ENCODE results near the gene CCDC69. TPM values are rescaled to one million over a fixed set of nuclear protein-coding genes. Genes with fewer than 3 reads are reported as not detected.

CCDC69 gene
- total RNA-seq, 1 experiment from 2014 or later = 241 TPM

DNA sequence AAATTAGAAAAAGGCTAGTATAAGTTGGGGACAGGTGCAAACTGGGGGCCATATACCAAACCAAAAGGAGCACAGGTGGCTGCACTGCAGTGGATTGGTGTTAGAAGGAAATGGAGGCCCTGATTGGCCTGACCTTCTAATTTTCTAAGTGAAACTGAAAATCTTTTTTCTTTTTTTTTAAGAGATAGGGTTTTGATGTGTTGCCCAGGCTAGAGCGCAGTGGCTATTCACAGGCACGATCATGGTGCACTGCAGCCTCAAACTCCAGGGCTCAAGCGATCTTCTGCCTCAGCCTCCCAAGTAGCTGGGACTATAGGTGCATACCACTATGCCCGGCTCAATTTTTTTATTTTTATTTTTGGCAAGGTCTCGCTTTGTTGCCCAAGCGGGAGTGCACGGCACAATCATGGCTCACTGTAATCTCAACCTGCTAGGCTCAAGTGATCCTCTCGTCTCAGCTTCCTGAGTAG lies 9.8 kb upstream of the CCDC69 start:
- H3K79me2 ChIP-seq (ENCODE audit: low read length) = no peaks in the 10 kb centered on the region
- H3K36me3 ChIP-seq (ENCODE audit: insufficient read depth, low read length) = no peaks in the 10 kb centered on the region
- no peak overlapping the region for H2AFZ ChIP-seq (ENCODE audit: low read length)
- H3K4me3 ChIP-seq (ENCODE audit: low read length) = peak overlapping the region; percentile 27
- H3K4me1 ChIP-seq (ENCODE audit: low read length) = peaks cover 65% of the 10 kb centered on the region
- H3K4me2 ChIP-seq (ENCODE audit: low read depth, low read length, poor library complexity, severe bottlenecking) = peak overlapping the region; percentile 64
- peak overlapping the region; percentile 98 for H3K27ac ChIP-seq (ENCODE audit: low read length)
- no peaks in the 10 kb centered on the region for H3K9me2 ChIP-seq (replicated peaks; ENCODE audit: insufficient read depth, low read length)
- peak; percentile 86 for DNase-seq
- H3K9me3 ChIP-seq (ENCODE audit: low read length) = no peaks in the 10 kb centered on the region
- H3K9ac ChIP-seq (ENCODE audit: low read length) = peak overlapping the region; percentile 50
- H4K20me1 ChIP-seq (ENCODE audit: insufficient read depth, low read depth, low read length) = no peaks in the 10 kb centered on the region
- no peaks in the 10 kb centered on the region for H3K27me3 ChIP-seq (ENCODE audit: low read length)

DNA sequence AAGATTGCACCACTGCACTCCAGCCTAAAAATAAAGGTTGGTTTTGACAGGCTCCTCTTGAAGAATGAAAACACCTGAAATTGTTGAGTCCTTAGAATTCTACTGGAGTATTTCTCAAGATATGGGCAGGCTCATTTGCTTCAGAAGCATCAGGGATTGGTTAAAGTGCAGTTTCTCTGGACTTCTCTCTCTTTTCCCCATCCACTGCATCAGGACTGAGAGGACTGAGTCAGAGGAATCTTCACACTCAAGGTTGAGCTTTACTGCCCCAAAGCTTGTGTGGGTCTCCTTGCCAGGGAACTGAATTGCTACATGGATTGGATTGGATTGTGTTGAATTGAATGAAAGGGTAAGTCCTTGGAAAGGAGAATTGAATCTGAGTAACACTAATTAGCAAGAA lies 7.5 kb upstream of the CCDC69 start:
- Histone ChIP-seq H3K27me3 (ENCODE audit: low read length) (no peaks in the 10 kb centered on the region), H3K79me2 (ENCODE audit: low read length) (no peaks in the 10 kb centered on the region), H3K9me3 (ENCODE audit: low read length) (no peaks in the 10 kb centered on the region), H3K4me2 (ENCODE audit: low read depth, low read length, poor library complexity, severe bottlenecking) (no peak overlapping the region), H3K9me2 (replicated peaks; ENCODE audit: insufficient read depth, low read length) (no peaks in the 10 kb centered on the region), H3K9ac (ENCODE audit: low read length) (0 out of 2 replicates have a peak overlapping the region, but pooled peaks have one; percentile 5), H2AFZ (ENCODE audit: low read length) (no peak overlapping the region), H3K36me3 (ENCODE audit: insufficient read depth, low read length) (no peaks in the 10 kb centered on the region), H3K27ac (ENCODE audit: low read length) (peak overlapping the region; percentile 98), H4K20me1 (ENCODE audit: insufficient read depth, low read depth, low read length) (no peaks in the 10 kb centered on the region), H3K4me1 (ENCODE audit: low read length) (peaks cover 48% of the 10 kb centered on the region), H3K4me3 (ENCODE audit: low read length) (no peak overlapping the region)
- no peak for DNase-seq

DNA sequence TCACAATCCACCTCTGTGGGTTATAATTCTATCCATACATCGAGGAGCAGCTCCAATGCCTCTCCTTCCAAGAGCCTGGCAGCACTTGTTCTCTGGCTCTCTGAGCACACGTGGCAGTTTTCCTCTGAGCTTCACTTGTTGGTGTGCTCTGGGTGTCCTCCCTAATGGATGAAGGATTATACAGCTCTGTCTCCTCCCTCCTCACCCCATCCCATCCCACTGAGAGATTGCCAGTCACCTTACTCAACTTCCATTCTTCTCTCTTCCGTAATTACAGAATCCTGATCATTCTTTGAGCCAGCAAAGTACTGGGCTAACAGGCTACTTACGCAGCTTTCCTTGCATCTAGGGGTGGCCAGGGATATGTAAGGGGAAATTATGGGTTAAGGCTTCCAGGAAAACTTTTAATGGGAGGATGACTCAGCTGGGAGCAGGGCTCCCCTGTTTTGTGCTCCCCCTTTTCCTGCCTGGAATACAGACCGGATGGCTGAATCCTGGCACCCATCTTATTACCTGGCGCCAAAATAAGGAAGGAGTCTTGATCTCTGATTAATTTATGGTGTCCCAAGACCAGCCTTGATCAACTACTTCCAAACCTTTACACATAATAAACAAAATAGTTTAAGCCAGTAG lies 6.3 kb upstream of the CCDC69 start:
- H2AFZ ChIP-seq (ENCODE audit: low read length) = no peak overlapping the region
- H3K4me1 ChIP-seq (ENCODE audit: low read length) = peaks cover 52% of the 10 kb centered on the region
- 0 out of 2 replicates have a peak overlapping the region, but pooled peaks have one; percentile 23 for H3K27ac ChIP-seq (ENCODE audit: low read length)
- no peaks in the 10 kb centered on the region for H3K79me2 ChIP-seq (ENCODE audit: low read length)
- no peaks in the 10 kb centered on the region for H3K9me3 ChIP-seq (ENCODE audit: low read length)
- no peak overlapping the region for H3K4me3 ChIP-seq (ENCODE audit: low read length)
- no peaks in the 10 kb centered on the region for H3K9me2 ChIP-seq (replicated peaks; ENCODE audit: insufficient read depth, low read length)
- H3K9ac ChIP-seq (ENCODE audit: low read length) = no peak overlapping the region
- no peaks in the 10 kb centered on the region for H4K20me1 ChIP-seq (ENCODE audit: insufficient read depth, low read depth, low read length)
- no peak for DNase-seq
- H3K27me3 ChIP-seq (ENCODE audit: low read length) = no peaks in the 10 kb centered on the region
- no peaks in the 10 kb centered on the region for H3K36me3 ChIP-seq (ENCODE audit: insufficient read depth, low read length)
- H3K4me2 ChIP-seq (ENCODE audit: low read depth, low read length, poor library complexity, severe bottlenecking) = no peak overlapping the region

DNA sequence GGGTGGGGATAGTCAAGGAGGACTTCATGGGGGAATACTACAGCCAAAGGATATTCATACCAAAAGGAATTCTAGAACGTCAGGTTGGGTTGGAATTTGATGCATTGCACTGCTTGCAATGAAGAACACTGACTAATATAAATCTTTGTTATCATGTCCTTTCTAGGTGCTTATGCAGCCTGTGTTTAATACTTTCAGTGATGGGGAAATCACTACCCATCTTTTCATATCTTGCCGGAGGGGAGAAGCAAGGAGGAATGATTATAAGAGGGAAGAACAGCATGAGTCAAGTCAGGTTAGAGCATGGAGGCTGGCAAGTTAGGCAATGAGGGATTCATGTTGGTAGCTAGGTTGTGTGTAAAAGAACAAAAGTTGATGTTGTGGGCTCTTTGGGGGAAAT lies 5.1 kb upstream of the CCDC69 start:
- no peak for DNase-seq
- H3K36me3 ChIP-seq (ENCODE audit: insufficient read depth, low read length) = no peaks in the 10 kb centered on the region
- no peak overlapping the region for H3K9ac ChIP-seq (ENCODE audit: low read length)
- peaks cover 52% of the 10 kb centered on the region for H3K4me1 ChIP-seq (ENCODE audit: low read length)
- no peaks in the 10 kb centered on the region for H4K20me1 ChIP-seq (ENCODE audit: insufficient read depth, low read depth, low read length)
- no peak overlapping the region for H2AFZ ChIP-seq (ENCODE audit: low read length)
- no peaks in the 10 kb centered on the region for H3K79me2 ChIP-seq (ENCODE audit: low read length)
- no peaks in the 10 kb centered on the region for H3K27me3 ChIP-seq (ENCODE audit: low read length)
- H3K9me2 ChIP-seq (replicated peaks; ENCODE audit: insufficient read depth, low read length) = no peaks in the 10 kb centered on the region
- no peaks in the 10 kb centered on the region for H3K9me3 ChIP-seq (ENCODE audit: low read length)
- H3K4me2 ChIP-seq (ENCODE audit: low read depth, low read length, poor library complexity, severe bottlenecking) = no peak overlapping the region
- H3K4me3 ChIP-seq (ENCODE audit: low read length) = no peak overlapping the region
- H3K27ac ChIP-seq (ENCODE audit: low read length) = no peak overlapping the region; the same call in 1 of the 2 replicates

DNA sequence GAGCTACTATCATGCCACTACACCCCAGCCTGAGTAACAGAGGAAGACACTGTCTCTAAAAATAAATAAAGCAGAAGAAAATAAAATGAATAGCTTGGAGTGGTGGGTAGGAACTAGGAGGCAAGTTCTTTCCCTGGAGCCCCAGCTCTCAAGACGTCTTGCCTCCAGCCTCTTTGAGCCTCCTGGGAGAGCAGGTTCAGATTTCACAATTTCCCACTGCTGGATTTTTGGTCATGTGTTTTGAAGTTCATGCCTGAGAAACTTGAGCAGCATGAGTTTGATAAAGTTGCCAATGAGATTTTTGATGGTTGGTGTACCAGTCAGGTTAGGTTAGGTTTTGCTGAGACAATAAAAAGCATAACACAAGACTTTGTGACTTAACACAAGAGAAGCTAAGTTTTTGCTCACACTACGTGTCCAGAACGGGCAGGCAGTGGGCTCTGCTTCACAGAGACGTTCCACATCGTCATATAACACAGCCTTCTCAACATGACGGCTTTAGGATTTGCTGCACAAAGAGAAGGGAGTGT lies 4.1 kb upstream of the CCDC69 start:
- H3K79me2 ChIP-seq (ENCODE audit: low read length) = peaks cover 5% of the 10 kb centered on the region
- no peaks in the 10 kb centered on the region for H3K9me3 ChIP-seq (ENCODE audit: low read length)
- DNase-seq = no peak
- H3K9ac ChIP-seq (ENCODE audit: low read length) = no peak overlapping the region
- peaks cover 48% of the 10 kb centered on the region for H3K4me1 ChIP-seq (ENCODE audit: low read length)
- H4K20me1 ChIP-seq (ENCODE audit: insufficient read depth, low read depth, low read length) = no peaks in the 10 kb centered on the region
- no peak overlapping the region for H2AFZ ChIP-seq (ENCODE audit: low read length)
- no peak overlapping the region for H3K4me3 ChIP-seq (ENCODE audit: low read length)
- no peaks in the 10 kb centered on the region for H3K27me3 ChIP-seq (ENCODE audit: low read length)
- peak overlapping the region; percentile 51 for H3K27ac ChIP-seq (ENCODE audit: low read length)
- H3K36me3 ChIP-seq (ENCODE audit: insufficient read depth, low read length) = no peaks in the 10 kb centered on the region
- H3K9me2 ChIP-seq (replicated peaks; ENCODE audit: insufficient read depth, low read length) = no peaks in the 10 kb centered on the region
- H3K4me2 ChIP-seq (ENCODE audit: low read depth, low read length, poor library complexity, severe bottlenecking) = no peak overlapping the region

DNA sequence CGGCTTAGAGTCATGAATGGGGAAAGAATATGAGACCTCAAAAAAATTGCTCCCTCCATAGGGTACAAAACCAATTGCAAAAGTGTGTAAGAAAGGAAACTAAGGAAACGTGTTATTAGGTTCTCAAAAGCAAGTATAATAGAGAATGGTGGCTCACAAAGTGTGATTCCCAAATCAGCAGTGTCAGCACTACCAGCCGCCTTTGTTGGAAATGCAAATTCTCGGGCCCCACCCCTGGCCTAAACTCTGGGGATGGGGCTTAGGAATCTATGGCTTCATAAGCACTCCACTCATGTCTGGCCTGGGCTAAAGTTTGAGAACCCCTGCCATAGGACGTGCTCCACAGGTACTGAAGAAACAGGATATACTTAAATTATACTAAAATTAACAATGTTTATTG lies 1.6 kb upstream of the CCDC69 start:
- Histone ChIP-seq H3K9me3 (ENCODE audit: low read length) (no peaks in the 10 kb centered on the region), H3K4me3 (ENCODE audit: low read length) (no peak overlapping the region), H3K36me3 (ENCODE audit: insufficient read depth, low read length) (peaks cover 8% of the 10 kb centered on the region; the same call in 1 of the 2 replicates), H3K9ac (ENCODE audit: low read length) (peak overlapping the region; percentile 23; the same call in 1 of the 2 replicates), H3K79me2 (ENCODE audit: low read length) (peaks cover 29% of the 10 kb centered on the region), H3K27me3 (ENCODE audit: low read length) (no peaks in the 10 kb centered on the region), H3K27ac (ENCODE audit: low read length) (peak overlapping the region; percentile 100), H3K4me2 (ENCODE audit: low read depth, low read length, poor library complexity, severe bottlenecking) (peak overlapping the region; percentile 13), H3K9me2 (replicated peaks; ENCODE audit: insufficient read depth, low read length) (no peaks in the 10 kb centered on the region), H4K20me1 (ENCODE audit: insufficient read depth, low read depth, low read length) (no peaks in the 10 kb centered on the region), H2AFZ (ENCODE audit: low read length) (no peak overlapping the region), H3K4me1 (ENCODE audit: low read length) (peaks cover 55% of the 10 kb centered on the region)
- no peak for DNase-seq

DNA sequence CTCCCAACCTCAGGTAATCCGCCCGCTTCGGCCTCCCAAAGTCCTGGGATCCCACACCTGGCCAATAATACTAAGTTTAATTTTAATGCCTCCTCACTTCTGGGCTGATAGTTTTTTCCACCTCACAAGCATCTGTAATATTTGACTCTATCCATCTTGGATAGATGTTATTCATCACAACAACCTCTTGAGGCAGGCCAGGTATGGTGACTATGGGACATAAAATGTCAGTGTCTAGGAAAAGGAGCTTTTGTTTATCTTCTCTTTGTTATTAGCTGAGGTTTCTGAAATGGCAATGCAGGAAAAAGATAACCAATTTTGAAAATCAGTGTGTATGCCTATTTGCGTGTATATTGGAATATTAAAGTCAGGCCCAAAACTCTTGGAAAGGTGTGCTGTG lies 1.2 kb upstream of the CCDC69 start:
- no peaks in the 10 kb centered on the region for H3K27me3 ChIP-seq (ENCODE audit: low read length)
- H3K9me3 ChIP-seq (ENCODE audit: low read length) = no peaks in the 10 kb centered on the region
- H3K9me2 ChIP-seq (replicated peaks; ENCODE audit: insufficient read depth, low read length) = no peaks in the 10 kb centered on the region
- no peak overlapping the region for H3K4me3 ChIP-seq (ENCODE audit: low read length)
- no peaks in the 10 kb centered on the region for H4K20me1 ChIP-seq (ENCODE audit: insufficient read depth, low read depth, low read length)
- H3K36me3 ChIP-seq (ENCODE audit: insufficient read depth, low read length) = peaks cover 8% of the 10 kb centered on the region; the same call in 1 of the 2 replicates
- peaks cover 59% of the 10 kb centered on the region for H3K4me1 ChIP-seq (ENCODE audit: low read length)
- peak overlapping the region; percentile 100 for H3K27ac ChIP-seq (ENCODE audit: low read length)
- DNase-seq = no peak
- peak overlapping the region; percentile 23; the same call in 1 of the 2 replicates for H3K9ac ChIP-seq (ENCODE audit: low read length)
- peak overlapping the region; percentile 13 for H3K4me2 ChIP-seq (ENCODE audit: low read depth, low read length, poor library complexity, severe bottlenecking)
- no peak overlapping the region for H2AFZ ChIP-seq (ENCODE audit: low read length)
- peaks cover 33% of the 10 kb centered on the region for H3K79me2 ChIP-seq (ENCODE audit: low read length)

DNA sequence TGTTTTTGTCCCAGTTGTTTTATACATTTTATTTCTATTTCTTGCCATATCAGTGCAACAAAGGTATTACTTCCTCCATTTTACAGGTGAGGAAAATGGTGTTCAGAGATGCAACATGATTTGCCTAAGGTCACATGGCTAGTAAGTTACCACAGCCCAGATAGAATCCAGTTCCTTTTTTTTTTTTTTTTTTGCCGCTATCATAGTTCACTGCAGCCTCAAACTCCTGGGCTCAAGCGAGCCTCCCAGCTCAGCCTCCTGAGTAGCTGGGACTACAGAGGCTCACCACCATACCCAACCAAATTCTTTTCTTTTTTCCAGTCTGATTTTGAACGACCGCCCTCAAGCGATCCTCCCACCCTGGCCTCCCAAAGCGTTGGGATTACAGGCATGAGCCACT lies 480 bp upstream of the CCDC69 start:
- Histone ChIP-seq H3K27ac (ENCODE audit: low read length) (peak overlapping the region; percentile 100), H3K27me3 (ENCODE audit: low read length) (no peaks in the 10 kb centered on the region), H2AFZ (ENCODE audit: low read length) (no peak overlapping the region), H3K9me3 (ENCODE audit: low read length) (no peaks in the 10 kb centered on the region), H3K4me2 (ENCODE audit: low read depth, low read length, poor library complexity, severe bottlenecking) (peak overlapping the region; percentile 76), H3K79me2 (ENCODE audit: low read length) (peaks cover 40% of the 10 kb centered on the region), H3K9ac (ENCODE audit: low read length) (peak overlapping the region; percentile 98), H3K36me3 (ENCODE audit: insufficient read depth, low read length) (peaks cover 8% of the 10 kb centered on the region; the same call in 1 of the 2 replicates), H3K9me2 (replicated peaks; ENCODE audit: insufficient read depth, low read length) (no peaks in the 10 kb centered on the region), H3K4me3 (ENCODE audit: low read length) (peak overlapping the region; percentile 86), H3K4me1 (ENCODE audit: low read length) (peaks cover 66% of the 10 kb centered on the region), H4K20me1 (ENCODE audit: insufficient read depth, low read depth, low read length) (no peaks in the 10 kb centered on the region)
- DNase-seq = peak; percentile 92

Measured in Karpas-422 (cell line).